GM12801 (cell line): ENCODE results near the gene CABP4.

Experiments used
- CTCF ChIP-seq: IDR thresholded peaks from one replicate; pipeline ENCODE4 v1.5.1; 2011; ENCODE audit warnings: control low read depth; ENCODE audit not compliant: insufficient read length; ENCODE audit errors: extremely low read depth

The CABP4 gene

GRCh38 chr11:67448220-67448609 is 6.9 kb upstream of the CABP4 start:
- TF ChIP-seq CTCF, result no peak

GRCh38 chr11:67449116-67449844 is 5.9 kb upstream of the CABP4 start:
- no peak for TF ChIP-seq CTCF

GRCh38 chr11:67450796-67451657 is 4.1 kb upstream of the CABP4 start:
- no peak for TF ChIP-seq CTCF

DNA sequence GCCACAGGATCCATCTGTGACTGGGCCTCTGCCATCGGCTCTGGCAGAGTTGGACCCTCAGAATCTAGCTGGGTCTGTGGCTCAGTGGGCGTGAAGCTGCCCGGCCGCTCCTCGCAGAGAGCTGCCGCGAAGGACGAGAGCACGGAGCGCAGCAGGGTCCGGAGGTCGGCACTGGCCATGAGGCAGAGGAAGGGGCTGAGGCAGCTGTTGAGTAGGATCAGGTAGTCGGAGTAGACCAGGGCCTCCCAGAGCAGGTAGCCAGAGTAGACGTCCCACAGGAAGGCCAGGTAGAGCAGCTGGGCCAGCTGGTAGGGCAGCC is 3.5 kb upstream of the CABP4 start:
- TF ChIP-seq CTCF, result no peak

DNA sequence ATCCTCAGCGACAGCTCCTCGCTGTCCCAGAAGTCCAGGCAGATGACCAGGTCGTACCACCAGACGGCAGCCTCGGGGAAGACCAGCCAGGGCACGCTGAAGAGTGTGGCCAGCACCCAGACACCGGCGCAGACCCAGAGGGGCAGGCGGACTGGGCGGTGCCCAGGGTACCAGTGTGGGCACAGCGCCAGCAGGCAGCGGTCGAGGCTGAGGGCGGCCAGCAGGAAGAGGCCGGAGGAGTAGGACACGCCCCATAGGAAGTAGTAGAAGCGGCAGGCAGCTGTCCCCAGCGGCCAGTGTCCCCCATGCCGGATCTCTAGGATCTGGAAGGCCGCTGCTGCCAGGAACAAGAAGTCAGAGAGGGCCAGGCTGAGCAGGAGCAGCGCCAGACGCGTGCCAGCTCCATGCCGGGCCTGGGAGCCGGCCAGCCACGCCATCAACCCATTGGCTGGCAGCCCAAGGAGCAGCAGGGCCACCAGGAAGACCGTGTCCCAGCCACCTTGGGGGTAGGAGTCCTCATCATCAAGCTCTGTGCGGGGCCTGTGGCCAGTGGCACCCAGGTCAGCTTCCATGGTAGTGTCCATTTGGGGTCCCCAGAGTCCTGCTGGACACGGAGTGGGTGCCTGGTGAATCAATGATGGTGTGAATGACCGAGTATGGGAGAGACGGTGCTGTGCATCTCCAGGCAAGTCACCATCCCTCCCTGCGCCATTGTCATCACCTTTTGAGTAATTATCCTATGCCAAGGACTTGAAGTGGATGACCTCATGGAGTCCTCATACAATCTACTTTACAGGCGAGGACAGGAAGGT is 2.8 kb upstream of the CABP4 start, which contains the start of gene GPR152:
Gene GPR152 (minus strand): TSS at position 589 of the 812 bp plus-strand sequence. CDS start 5 bp downstream, at position 584.
- no peak for TF ChIP-seq CTCF

DNA sequence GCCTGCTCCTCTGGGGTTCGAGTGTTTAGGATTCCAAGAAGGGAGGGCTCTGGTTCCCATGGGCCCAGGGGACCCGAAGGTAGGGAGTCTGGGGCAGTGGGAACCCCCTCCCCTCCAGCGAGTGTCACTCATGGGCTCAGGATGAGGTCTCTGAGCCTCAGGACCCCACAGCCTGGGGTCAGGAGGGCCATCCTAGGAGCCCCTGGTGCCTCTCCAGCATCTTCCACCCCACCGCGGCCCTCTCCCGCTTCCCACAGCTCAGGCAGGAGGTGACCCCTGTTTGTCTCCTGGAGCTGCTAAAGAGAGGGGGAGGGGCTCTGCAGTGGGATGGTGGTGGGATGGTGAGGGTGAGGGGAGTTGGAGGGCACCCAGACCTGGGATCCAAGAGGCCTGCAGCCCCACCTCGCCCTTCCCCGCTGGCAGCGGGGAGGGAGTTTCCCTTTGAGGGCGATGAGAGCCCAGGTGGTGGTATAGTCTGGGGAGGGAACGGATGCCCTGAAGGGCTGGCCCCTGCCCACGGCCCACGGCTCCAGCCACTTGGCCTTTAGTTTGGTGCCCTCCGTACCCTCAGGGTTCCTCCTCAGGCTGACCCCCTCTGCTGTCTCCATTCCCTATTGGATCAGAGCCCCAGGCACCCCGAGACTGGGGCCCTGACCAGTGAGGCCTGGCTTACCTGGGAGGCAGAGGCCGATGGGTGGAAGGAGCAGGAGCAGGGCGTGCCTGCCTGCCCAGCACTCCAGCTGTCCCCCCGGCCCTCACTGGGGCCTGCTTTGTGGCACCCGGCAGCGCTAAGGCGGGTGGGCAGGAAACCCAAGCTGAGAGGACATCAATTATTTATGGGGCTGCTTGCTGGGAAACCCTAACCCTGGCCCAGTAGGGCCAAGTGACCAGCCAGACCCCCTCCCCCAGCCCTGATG is 1.1 kb upstream of the CABP4 start:
- no peak for TF ChIP-seq CTCF
